HG03439 (cell line): Measurements from ENCODE around the gene PRDM4.
A peak's percentile ranks its signal among the peaks of the same experiment; 100 is the strongest.
"Not testable (repeated sequence)": the region's sequence is repeated elsewhere in the genome, so short reads cannot be mapped to it uniquely, and the experiment has no call there.

Experiments used
- ATAC-seq: cut with Tn5 transposase; IDR thresholded peaks from one replicate; pipeline ENCODE4 v1.9.1; 2021; ENCODE audit warnings: mild to moderate bottlenecking, moderate library complexity; ENCODE audit not compliant: unreplicated experiment

PRDM4 gene

GRCh38 chr12:107775093-107775721 is 14.3 kb upstream of the PRDM4 start:
- ATAC-seq = no peak

- no peak for ATAC-seq
Observed at GRCh38 chr12:107774349-107775029, 13.6 kb upstream of the PRDM4 start, which contains the start of gene ASCL4. Gene ASCL4, plus strand, starts transcription at chr12:107774704. Its CDS starts 515 bp downstream, at chr12:107775219.

GRCh38 chr12:107767466-107767865 is 6.5 kb upstream of the PRDM4 start:
- no peak for ATAC-seq

GRCh38 chr12:107765316-107765715 is 4.4 kb upstream of the PRDM4 start:
- no peak for ATAC-seq

- ATAC-seq = no peak
Observed at GRCh38 chr12:107764626-107765025, 3.7 kb upstream of the PRDM4 start.

GRCh38 chr12:107762874-107763273 is 1.9 kb upstream of the PRDM4 start:
- no peak for ATAC-seq

- peak; percentile 8 for ATAC-seq
Observed at GRCh38 chr12:107761502-107761904, 566 bp upstream of the PRDM4 start.

GRCh38 chr12:107760207-107760808 is 629 bp downstream of the PRDM4 start:
- peak; percentile 23 for ATAC-seq

- ATAC-seq = no peak
Observed at GRCh38 chr12:107759410-107759809, 1.5 kb downstream of the PRDM4 start.

- ATAC-seq = no peak
Observed at GRCh38 chr12:107749083-107749482, 11.9 kb downstream of the PRDM4 start.

GRCh38 chr12:107748472-107748871 is 12.5 kb downstream of the PRDM4 start:
- no peak for ATAC-seq

GRCh38 chr12:107736914-107737313 is 24.0 kb downstream of the PRDM4 start:
- ATAC-seq = peak; percentile 89

- no peak for ATAC-seq
Observed at GRCh38 chr12:107735763-107736162, 25.2 kb downstream of the PRDM4 start.

GRCh38 chr12:107734139-107734538 is 26.8 kb downstream of the PRDM4 start:
- no peak for ATAC-seq

GRCh38 chr12:107732365-107732764 is 28.6 kb downstream of the PRDM4 start:
- ATAC-seq = no peak

- no peak for ATAC-seq
Observed at GRCh38 chr12:107731366-107731765, 29.6 kb downstream of the PRDM4 start.

- ATAC-seq = no peak
Observed at GRCh38 chr12:107730618-107731341, 30.2 kb downstream of the PRDM4 start.

- not testable (repeated sequence) for ATAC-seq
Observed at GRCh38 chr12:107727742-107728141, 33.2 kb downstream of the PRDM4 start.

GRCh38 chr12:107727327-107727726 is 33.6 kb downstream of the PRDM4 start:
- not testable (repeated sequence) for ATAC-seq

- ATAC-seq = no peak
Observed at GRCh38 chr12:107718606-107719005, 42.3 kb downstream of the PRDM4 start.

- ATAC-seq = no peak
Observed at GRCh38 chr12:107715780-107716179, 45.2 kb downstream of the PRDM4 start.
